ENCODE data around the gene GLB1L. TPM values are rescaled to one million over a fixed set of nuclear protein-coding genes. Genes with fewer than 3 reads are reported as not detected.
"Not testable (repeated sequence)": the region's sequence is repeated elsewhere in the genome, so short reads cannot be mapped to it uniquely, and the experiment has no call there.

GLB1L gene
- total RNA-seq, 1 donor from 2014 or later, result 2.4 TPM

DNA sequence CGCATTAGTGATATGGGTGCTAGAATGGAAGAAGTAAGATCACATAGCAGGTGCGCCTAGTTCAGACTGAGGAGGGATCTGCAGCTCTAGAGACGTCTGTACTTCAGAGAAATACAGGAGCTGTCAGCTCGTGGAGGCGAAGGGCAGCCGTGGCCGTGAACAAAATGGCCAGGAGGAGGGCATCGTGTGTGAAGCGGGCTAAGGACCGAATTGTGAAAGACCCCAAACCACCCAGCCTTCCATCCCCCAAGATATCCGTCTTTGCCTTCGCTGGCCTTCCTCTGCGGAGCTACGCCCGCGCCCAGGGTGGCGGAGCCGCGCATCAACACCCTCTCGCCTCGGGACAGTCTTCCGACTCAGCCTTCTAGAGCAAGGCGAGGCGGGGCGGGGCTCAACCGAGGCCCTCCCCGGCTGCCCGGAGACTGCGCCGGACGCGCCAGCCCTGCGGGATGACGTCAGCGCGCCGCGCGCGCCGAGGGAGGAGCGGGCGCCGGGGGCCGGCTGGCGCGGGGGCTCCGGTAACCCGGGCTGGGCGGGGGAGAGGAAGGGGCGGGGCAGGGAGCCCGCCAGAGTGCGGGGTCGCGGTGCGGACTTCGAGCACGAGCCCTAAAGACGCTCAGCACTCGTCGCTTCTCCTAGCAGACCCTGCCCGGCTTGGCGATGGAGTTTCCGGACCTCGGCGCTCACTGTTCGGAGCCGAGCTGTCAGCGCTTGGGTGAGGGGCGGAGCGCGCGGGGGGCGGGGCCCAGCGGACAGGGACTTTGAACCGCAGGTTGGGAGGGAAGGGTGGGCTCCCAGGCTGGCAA lies 38.7 kb downstream of the GLB1L start, which contains the start of gene ZFAND2B:
ZFAND2B (plus strand) TSS at position 455 of the 806 bp plus-strand sequence; CDS start at position 661, 206 bp downstream.
- ATAC-seq, result peak; percentile 96

DNA sequence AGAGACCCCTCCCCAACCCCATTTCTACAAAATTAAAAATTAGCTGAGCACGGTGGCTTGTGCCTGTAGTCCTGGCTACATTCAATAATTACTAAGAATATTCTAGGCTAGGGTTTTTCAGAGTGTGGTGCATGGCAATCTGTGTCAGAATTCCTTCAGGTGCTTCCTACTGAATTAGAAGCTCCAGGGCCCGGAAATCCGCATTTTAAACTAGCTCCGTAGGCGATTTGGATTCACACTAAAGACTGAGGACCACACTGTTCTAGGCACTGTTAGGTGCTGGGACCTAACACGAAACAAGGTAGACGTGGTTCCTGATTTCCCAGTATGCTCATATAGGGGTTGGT lies 39.3 kb downstream of the GLB1L start:
- ATAC-seq, result no peak

DNA sequence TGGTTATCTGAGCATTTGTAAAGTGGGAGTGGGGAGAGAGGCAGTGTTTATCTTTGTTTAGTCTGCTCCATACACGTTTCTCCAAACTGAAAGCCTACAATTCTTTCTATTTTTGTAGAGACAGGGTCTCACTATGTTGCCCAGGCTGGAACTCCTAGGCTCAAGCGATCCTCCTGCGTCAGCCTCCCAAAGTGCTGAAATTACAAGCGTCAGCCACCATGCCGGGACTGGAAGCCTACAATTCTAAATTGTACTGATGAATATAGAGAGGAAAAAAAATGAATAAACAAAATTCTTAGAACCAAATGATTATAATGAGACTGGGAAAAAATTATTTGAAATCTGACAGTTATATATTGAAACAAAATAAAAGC lies 40.1 kb downstream of the GLB1L start:
- no peak for ATAC-seq

GRCh38 chr2:219204425-219205164 lies 40.6 kb downstream of the GLB1L start:
- ATAC-seq, result no peak

- ATAC-seq, result not testable (repeated sequence)
Observed at GRCh38 chr2:219201331-219201730, 43.9 kb downstream of the GLB1L start.

GRCh38 chr2:219200502-219201326 lies 44.5 kb downstream of the GLB1L start:
- ATAC-seq, result not testable (repeated sequence)

DNA sequence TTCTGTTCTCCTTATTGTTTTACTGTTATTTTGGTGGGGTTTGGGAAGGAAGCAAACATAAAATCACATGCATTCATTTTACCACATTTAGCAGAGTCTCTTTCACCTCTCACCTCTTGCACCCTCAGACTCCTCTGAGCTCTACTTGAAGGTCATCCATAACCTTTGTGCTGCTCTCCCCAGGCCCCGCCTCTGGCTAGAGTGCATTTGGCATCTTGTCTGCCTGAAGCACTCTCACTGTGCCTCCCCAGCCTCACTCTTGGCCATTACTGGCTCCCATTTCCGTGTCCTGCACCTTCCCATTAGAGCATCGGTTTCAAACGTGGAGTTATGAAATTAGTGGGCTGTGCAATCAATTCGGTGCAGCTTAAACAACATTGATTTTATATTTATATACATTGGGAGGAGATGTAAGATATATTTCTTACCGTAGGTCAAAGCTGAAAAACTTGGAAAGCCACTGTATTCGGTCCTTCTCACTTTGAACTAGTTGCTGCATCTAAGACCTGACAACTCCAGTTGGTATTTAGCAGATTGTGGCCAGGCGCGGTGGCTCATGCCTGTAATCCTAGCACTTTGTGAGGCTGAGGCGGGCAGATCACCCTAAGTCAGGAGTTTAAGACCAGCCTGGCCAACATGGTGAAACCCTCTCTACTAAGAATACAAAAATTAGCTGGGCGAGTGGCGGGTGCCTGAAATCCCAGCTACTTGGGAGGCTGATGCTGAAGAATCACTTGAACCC lies 45.6 kb downstream of the GLB1L start:
- ATAC-seq, result no peak

DNA sequence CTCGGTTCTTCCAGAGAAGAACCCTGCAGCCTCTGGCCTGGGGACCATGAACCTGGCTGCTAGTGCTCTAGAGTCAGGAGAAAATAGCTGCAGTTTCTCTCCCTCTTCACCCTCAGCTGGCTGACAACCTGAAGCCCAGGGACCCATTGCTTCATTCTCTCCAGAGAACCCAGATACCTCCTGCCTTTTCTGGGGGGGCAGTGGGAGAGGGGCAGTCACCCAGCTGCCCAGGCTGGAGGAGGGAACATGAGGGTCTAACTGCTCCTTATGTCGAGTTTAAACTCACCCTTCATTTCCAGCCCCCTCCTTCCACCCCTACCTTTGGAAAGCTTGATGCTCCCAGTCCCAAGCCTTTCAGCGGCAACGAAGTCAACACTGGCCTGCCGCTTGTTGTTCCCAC lies 46.3 kb downstream of the GLB1L start:
- ATAC-seq, result no peak

GRCh38 chr2:219197388-219197787 lies 47.9 kb downstream of the GLB1L start:
- no peak for ATAC-seq

GRCh38 chr2:219186754-219187456 lies 58.3 kb downstream of the GLB1L start:
- no peak for ATAC-seq

Other genes starting within 250 kb of the GLB1L start
- not detected for gene CFAP65, start 203.9 kb downstream of the GLB1L start, total RNA-seq
- 0.08 TPM for gene IHH, start 184.5 kb downstream of the GLB1L start, total RNA-seq
- 8.9 TPM for gene NHEJ1, start 84.6 kb downstream of the GLB1L start, total RNA-seq
- gene SLC23A3, start 75.4 kb downstream of the GLB1L start, total RNA-seq, result 0.64 TPM
- gene CNPPD1, start 68.5 kb downstream of the GLB1L start, total RNA-seq, result 49.3 TPM
- gene RETREG2, start 67.2 kb downstream of the GLB1L start, total RNA-seq, result 41.6 TPM
- 41.1 TPM for gene ZFAND2B, start 38.7 kb downstream of the GLB1L start, total RNA-seq
- 22.6 TPM for gene ABCB6, start 26.5 kb downstream of the GLB1L start, total RNA-seq
- 29.9 TPM for gene ATG9A, start 15.8 kb downstream of the GLB1L start, total RNA-seq
- gene ANKZF1, start 15.6 kb downstream of the GLB1L start, total RNA-seq, result 18.2 TPM
- 30.0 TPM for gene STK16, start within 50 bp of the GLB1L start, total RNA-seq
- not detected for gene TUBA4B, start 7.8 kb upstream of the GLB1L start, total RNA-seq
- 138 TPM for gene TUBA4A, start 8.5 kb upstream of the GLB1L start, total RNA-seq
- 51.7 TPM for gene DNAJB2, start 33.9 kb upstream of the GLB1L start, total RNA-seq
- not detected for gene PTPRN, start 64.0 kb upstream of the GLB1L start, total RNA-seq
- gene RESP18, start 87.3 kb upstream of the GLB1L start, total RNA-seq, result not detected
- 32.3 TPM for gene DNPEP, start 142.5 kb upstream of the GLB1L start, total RNA-seq
- 29.3 TPM for gene DES, start 172.9 kb upstream of the GLB1L start, total RNA-seq
- 3.8 TPM for gene SPEG, start 189.4 kb upstream of the GLB1L start, total RNA-seq

All from esophagus mucosa (tissue), 1 donor.